Neural cell (in vitro differentiated cells): ENCODE measurements around the gene MSMP.

ENCODE experiments used
- EP300 ChIP-seq: fragments of 450-650 bp; conservative IDR thresholded peaks from 2 replicates; pipeline ENCODE4 v1.6.1; 2014; ENCODE audit warnings: antibody characterized with exemption, mild to moderate bottlenecking, moderate library complexity; ENCODE audit not compliant: poor library complexity, severe bottlenecking
- EZH2 ChIP-seq: fragments of 200-600, 300-800 bp; shearing (Covaris generic), sonication (generic); IDR thresholded peaks from 2 replicates; pipeline ENCODE4 v1.6.1; 2014; ENCODE audit warnings: antibody characterized with exemption, low read length, borderline replicate concordance, mild to moderate bottlenecking; ENCODE audit not compliant: insufficient read depth, poor library complexity, severe bottlenecking
- POLR2AphosphoS5 ChIP-seq: IDR thresholded peaks from 2 replicates; pipeline ENCODE4 v1.6.1; 2012
- RAD21 ChIP-seq: fragments of 450-650 bp; conservative IDR thresholded peaks from 2 replicates; pipeline ENCODE4 v1.6.1; 2014; ENCODE audit warnings: antibody characterized with exemption, mild to moderate bottlenecking, moderate library complexity
- TF ChIP-seq, protein P1 (sequence below): IDR thresholded peaks from 2 replicates; pipeline ENCODE4 v1.6.1; 2012; ENCODE audit warnings: borderline replicate concordance
- TF ChIP-seq, protein P2 (sequence below): fragments of 450-650 bp; IDR thresholded peaks from 2 replicates; pipeline ENCODE4 v1.5.1; 2014; ENCODE audit warnings: antibody characterized with exemption, mild to moderate bottlenecking, moderate library complexity; ENCODE audit not compliant: poor library complexity, severe bottlenecking

DNA sequence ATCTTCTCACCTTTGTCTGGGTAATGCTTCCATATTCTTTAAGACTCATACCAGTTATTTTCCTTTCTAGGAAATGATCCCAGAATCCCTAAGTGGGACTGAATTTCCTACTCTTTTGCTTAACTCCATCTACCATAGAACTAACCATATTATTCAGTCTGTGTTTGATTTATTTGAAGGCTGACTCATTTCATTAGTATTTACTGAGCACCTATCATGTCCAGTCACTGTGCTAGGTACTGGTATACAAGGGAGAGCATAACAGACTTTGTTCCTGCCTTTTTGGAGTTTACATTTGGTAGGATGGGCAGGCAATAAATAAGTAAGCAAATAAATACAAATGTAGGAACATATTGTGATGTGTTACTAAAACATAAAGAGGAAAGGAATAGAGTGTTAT lies 41.6 kb upstream of the MSMP start:
- TF ChIP-seq POLR2AphosphoS5 (no peak), EZH2 (no peak), EP300 (no peak), RAD21 (no peak)
- TF ChIP-seq, protein P1, sequence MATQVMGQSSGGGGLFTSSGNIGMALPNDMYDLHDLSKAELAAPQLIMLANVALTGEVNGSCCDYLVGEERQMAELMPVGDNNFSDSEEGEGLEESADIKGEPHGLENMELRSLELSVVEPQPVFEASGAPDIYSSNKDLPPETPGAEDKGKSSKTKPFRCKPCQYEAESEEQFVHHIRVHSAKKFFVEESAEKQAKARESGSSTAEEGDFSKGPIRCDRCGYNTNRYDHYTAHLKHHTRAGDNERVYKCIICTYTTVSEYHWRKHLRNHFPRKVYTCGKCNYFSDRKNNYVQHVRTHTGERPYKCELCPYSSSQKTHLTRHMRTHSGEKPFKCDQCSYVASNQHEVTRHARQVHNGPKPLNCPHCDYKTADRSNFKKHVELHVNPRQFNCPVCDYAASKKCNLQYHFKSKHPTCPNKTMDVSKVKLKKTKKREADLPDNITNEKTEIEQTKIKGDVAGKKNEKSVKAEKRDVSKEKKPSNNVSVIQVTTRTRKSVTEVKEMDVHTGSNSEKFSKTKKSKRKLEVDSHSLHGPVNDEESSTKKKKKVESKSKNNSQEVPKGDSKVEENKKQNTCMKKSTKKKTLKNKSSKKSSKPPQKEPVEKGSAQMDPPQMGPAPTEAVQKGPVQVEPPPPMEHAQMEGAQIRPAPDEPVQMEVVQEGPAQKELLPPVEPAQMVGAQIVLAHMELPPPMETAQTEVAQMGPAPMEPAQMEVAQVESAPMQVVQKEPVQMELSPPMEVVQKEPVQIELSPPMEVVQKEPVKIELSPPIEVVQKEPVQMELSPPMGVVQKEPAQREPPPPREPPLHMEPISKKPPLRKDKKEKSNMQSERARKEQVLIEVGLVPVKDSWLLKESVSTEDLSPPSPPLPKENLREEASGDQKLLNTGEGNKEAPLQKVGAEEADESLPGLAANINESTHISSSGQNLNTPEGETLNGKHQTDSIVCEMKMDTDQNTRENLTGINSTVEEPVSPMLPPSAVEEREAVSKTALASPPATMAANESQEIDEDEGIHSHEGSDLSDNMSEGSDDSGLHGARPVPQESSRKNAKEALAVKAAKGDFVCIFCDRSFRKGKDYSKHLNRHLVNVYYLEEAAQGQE, result no peak
- TF ChIP-seq, protein P2, sequence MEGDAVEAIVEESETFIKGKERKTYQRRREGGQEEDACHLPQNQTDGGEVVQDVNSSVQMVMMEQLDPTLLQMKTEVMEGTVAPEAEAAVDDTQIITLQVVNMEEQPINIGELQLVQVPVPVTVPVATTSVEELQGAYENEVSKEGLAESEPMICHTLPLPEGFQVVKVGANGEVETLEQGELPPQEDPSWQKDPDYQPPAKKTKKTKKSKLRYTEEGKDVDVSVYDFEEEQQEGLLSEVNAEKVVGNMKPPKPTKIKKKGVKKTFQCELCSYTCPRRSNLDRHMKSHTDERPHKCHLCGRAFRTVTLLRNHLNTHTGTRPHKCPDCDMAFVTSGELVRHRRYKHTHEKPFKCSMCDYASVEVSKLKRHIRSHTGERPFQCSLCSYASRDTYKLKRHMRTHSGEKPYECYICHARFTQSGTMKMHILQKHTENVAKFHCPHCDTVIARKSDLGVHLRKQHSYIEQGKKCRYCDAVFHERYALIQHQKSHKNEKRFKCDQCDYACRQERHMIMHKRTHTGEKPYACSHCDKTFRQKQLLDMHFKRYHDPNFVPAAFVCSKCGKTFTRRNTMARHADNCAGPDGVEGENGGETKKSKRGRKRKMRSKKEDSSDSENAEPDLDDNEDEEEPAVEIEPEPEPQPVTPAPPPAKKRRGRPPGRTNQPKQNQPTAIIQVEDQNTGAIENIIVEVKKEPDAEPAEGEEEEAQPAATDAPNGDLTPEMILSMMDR, result no peak
